Testis (tissue), 2 donors: Measurements from ENCODE around the gene C21orf91.

ENCODE experiments used
- CTCF ChIP-seq, 3 experiments: fragments of 450-650 bp in 2 of 3; fragments of 200-600 bp in 1 of 3; sonication (generic) in 1 of 3; IDR thresholded peaks; one replicate each; pipeline ENCODE4 v1.5.1; 2016 to 2019; ENCODE audit warnings: antibody characterized with exemption in 3 of 3, mild to moderate bottlenecking in 2 of 3, moderate library complexity in 1 of 3
- POLR2A ChIP-seq: fragments of 450-650 bp; IDR thresholded peaks from one replicate; pipeline ENCODE4 v1.6.1; 2017; ENCODE audit warnings: antibody characterized with exemption, mild to moderate bottlenecking, moderate library complexity

DNA sequence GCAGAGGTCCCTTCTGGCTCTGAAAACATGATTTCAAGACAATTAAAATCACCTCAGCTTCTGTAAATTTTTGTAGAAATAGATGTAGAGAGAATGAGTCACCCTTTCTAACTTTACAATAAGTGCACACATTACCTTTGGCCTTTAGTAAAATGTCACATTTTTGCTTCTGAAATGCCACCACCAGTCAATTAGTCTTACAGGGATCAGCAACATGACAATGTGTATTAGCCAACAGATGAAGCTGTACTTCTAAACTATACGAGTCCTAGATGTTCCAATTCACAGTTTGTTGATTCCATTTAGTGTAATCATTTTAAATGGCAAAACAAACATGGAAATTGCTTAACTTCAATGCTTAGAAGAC is 23.1 kb downstream of the C21orf91 start:
- TF ChIP-seq POLR2A: no peak
- no peak for TF ChIP-seq CTCF (IDR thresholded peaks at IDR 0.05)
